Endometrial microvascular endothelial cells (primary cell): ENCODE measurements around the gene USP43. TPM values are rescaled to one million over a fixed set of nuclear protein-coding genes. Genes with fewer than 3 reads are reported as not detected.

Source experiments
- in situ Hi-C: cut with HindIII; loops from 2 replicates; pipeline ENCODE4 v1.10.0; 2017; ENCODE audit warnings: low sequenced_read_pairs, low pct_unique_long_range_greater_than_20kb; ENCODE audit errors: inconsistent ontology term
- total RNA-seq: library from RNA; depleted of rRNA; stranded (reverse); fragments of >200 nt; gene quantifications from one replicate; pipeline ENCODE4 v1.2.3, GENCODE V29; 2015; ENCODE audit errors: inconsistent ontology term

The USP43 gene
- total RNA-seq, 1 donor from 2014 or later: not detected

DNA sequence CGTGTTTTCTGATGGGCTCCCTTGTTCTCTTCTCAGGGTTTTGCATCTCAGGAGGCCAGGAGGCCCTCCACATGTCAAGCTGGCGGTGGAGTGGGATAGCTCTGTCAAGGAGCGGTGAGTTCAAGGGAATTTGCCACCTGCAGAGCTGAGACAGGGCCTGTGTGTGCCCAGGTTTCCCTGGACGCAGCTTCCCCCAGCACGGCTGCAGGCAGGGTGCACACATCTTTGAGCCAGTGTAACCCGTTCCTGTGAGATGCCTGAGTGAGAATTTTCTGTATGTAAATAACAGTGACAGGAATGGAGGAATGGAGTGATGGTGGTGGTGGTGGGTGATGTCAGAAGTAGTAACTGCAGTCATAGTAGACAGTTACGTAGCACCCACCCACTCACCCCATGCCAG, 54.8 kb downstream of the USP43 start:
- in situ Hi-C loops: no loop called here

DNA sequence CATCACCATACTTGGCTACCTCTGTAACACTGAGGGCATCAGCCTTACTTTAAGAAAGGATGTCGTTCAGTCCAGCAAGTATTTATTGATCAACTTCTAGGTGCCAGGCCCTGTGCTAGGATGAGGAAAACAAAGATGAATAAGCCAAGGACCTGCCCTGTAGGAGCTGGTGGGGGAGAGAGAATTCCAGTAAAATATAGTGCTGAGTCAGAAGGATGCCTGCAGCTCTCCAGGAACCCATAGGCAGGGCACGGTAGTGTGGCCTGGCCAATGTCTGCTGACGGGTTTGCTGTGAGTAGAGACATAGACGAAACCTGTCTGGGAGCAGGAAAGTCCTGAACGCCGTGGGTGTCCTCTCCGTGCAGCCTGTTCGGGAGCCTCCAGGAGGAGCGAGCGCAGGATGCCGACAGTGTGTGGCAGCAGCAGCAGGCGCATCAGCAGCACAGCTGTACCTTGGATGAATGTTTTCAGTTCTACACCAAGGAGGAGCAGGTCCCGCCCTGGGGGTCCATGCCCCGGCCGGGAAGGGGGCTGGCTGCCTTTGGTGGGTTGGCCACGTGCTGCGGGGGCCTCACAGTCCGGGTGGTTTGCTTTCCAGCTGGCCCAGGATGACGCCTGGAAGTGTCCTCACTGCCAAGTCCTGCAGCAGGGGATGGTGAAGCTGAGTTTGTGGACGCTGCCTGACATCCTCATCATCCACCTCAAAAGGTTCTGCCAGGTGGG, 55.6 kb downstream of the USP43 start:
- in situ Hi-C loops: no loop called here

DNA sequence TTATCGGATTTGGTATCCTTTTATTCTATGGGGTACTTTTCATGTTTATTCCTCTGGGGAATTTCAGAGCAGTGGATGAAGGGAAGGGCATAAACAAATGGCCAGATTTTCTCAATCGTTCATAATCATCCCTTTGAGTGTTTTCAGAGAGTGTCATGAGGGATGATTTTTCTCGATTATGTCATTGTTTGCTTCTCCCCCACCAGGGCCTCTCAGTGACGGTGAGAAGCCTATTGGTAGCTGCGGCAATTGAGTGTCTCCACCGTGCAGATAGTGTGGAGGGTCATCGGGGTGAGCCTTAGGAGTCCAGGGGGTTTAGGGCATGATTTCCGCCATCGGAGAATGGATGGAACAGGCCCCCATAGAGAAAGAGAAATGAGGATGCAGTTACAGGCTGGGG, 57.2 kb downstream of the USP43 start:
- in situ Hi-C loops: no loop called here

DNA sequence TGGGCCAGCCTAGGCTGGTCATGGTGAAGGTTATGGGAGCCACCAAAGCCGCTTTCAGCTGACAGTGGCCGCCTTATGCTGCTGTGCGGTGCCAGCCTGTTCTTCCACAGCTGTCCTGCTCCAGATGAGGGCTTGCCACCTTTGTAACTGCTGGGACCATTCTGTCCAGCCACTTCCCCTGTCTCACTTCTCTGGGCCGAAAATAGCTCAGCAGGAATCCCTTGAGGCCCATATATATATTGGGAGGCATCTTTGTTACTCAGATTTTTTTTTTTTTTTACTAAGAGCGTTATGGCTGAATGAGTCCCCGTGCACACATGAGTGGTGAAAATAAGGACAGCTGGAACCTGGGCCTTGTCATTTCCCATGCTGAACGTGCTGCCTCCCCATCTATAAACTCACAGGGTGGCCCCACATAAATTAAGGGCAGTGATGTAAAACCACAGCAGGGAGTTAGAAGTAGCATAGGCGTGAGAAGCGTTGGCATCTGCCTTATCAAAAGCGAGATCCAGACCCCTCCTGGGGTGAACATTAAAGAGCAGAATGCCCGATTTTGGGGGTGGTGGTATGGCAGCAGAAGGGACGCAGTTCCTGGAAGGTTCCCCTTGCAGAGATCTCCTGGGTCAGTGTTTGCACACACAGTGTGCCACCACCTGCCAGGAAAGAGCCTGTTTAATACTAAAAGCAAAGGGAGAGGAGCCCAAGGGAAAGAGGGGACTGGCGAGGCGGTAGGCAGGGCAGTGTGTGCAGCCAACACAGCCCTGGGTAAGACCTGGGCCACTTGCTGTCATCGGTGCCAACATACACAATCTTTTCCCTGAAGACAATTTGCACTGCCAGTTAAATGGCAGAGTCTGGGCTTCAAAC, 57.8 kb downstream of the USP43 start:
- in situ Hi-C loops: no loop called here

DNA sequence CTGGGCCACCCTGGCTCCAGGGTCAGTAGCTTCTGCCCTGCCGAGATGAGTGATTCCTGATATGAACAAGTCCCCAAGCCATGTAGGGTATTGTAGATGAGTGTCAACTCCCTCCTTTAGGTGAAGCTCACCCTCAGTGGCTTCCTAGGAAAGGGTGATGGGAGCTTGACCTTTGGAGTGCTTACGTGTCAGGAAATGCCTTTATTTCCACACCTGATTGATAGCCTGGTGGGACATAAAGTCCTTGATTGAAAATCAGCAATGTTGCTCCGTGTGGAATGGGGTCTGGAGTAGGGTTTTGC, 58.4 kb downstream of the USP43 start:
- in situ Hi-C loops: no loop called here

DNA sequence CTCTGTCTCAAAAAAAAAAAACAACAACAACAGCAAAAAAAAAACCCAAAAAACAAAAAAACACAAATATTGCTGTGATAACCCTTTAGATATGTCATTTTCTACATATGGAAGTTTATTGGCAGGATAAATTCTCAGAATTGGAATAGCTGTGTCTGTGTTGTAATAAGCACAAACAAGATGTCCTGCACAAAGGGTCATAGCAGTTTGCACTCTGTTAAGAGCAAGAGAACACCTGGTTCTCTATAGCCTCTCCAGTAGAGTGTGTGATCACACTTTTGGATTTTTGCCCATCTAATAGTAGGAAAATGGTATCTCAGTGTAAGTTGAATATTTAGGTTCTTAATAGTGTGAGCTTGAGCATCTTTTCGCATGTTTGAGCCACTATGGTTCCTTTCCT, 60.4 kb downstream of the USP43 start:
- in situ Hi-C loops: no loop called here

DNA sequence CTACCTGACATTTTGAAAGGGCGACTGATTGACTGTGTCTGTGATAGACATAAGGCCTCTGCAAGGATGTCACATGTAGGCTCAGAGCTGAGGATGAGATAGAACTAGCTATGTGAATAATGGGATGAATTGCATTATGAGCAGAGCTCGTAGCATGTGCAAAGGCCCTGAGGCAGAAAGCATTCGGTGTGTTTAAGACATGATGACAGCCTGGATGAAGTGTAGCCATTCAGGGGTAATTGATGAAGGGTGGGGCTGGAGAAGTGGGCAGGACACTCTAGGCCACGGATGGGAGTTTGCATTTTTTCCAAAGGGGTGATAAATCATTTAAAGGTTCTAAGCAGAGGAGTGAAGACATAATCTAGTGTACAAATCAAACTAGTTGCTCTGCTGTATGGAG, 62.6 kb downstream of the USP43 start:
- in situ Hi-C loops: no loop called here

DNA sequence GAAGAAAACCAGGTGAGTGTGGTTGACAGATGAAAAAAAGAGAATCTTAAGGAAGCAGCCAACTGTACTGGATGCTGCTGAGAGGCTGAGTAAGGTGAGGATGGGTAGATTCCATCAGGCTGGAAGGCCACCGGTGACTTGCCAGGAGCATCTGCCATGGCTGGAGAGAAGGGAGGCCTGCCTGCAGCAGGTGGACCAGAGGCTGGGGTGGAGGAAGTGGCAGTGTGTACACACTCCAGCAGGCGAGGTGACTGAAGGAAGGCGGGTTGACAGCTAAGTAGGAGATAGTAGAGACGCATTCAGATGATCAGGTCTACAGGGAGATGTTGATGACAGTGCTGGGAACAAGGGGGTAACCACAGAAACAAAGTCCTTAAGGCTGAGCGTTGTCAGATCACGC, 69.5 kb downstream of the USP43 start:
- in situ Hi-C loops: no loop called here

DNA sequence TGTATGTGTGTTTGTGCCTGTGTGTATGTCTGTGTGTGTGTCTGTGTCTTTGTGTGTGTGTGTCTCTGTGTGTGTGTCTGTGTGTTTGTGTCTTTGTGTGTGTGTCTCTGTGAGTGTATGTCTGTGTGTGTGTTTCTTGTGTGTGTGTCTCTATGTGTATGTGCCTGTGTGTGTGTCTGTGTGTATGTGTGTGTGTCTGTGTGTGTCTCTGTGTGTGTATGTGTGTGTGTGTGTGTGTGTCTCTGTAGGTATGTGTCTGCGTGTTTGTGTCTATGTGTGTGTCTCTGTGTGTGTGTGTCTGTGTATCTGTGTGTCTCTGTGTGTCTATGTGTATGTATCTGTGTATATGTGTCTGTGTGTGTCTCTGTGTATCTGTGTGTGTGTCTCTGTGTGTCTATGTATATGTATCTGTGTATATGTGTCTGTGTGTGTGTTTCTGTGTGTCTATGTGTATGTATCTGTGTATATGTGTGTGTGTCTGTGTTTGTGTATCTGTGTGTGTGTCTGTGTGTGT, 70.2 kb downstream of the USP43 start:
- in situ Hi-C loops: no loop called here

DNA sequence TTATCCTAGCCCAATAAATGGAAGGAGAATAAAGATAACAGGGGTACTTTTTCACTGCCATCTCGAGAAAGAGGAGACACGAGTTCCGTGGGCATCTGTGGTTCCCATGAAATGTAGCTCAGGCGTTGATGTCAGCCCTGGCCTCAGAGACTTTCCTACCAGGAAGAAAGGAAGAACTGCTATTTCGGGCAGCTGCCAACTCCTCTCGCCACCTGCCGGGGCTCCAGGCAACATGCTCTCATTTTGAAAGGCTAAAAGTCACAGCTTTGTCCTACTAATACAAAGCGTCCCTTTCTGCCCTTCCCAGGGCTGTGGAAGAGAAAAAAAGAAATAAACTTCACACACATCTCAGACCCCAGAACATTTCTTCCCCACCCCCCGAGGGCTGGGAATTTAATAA, 80.3 kb downstream of the USP43 start:
- in situ Hi-C loops: no loop called here

DNA sequence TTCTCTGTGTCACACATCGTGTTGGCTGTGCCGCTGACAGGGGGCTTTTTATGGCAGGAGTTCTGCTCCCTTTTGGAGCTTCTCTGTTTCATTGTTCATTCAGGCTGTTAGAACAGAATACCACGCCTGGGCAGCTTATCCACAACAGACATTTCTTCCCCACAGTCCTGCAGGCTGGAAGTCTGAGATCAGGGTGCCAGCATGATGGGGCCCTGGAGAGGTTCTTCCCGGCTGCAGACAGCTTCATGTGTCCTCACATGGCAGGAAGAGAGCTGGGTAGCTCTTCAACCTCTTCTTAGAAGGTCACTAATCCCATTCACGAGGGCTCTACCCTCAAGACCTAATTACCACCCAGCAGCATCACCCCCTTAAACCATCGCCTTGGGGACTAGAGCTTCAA, 81.0 kb downstream of the USP43 start:
- in situ Hi-C loops: no loop called here

DNA sequence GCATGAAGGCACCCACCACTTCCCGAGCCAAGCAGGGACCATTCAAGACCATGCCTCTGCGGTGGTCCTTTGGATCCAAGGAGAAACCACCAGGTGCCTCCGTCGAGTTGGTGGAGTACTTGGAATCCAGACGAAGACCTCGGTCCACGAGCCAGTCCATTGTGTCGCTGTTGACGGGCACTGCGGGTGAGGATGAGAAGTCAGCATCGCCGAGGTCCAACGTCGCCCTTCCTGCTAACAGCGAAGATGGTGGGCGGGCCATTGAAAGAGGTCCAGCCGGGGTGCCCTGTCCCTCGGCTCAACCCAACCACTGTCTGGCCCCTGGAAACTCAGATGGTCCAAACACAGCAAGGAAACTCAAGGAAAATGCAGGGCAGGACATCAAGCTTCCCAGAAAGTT, 82.7 kb downstream of the USP43 start:
- in situ Hi-C loops: no loop called here

DNA sequence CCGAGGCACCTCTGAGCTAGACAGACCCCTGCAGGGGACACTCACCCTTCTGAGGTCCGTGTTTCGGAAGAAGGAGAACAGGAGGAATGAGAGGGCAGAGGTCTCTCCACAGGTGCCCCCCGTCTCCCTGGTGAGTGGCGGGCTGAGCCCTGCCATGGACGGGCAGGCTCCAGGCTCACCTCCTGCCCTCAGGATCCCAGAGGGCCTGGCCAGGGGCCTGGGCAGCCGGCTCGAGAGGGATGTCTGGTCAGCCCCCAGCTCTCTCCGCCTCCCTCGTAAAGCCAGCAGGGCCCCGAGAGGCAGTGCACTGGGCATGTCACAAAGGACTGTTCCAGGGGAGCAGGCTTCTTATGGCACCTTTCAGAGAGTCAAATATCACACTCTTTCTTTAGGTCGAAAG, 83.2 kb downstream of the USP43 start:
- in situ Hi-C loops: no loop called here

DNA sequence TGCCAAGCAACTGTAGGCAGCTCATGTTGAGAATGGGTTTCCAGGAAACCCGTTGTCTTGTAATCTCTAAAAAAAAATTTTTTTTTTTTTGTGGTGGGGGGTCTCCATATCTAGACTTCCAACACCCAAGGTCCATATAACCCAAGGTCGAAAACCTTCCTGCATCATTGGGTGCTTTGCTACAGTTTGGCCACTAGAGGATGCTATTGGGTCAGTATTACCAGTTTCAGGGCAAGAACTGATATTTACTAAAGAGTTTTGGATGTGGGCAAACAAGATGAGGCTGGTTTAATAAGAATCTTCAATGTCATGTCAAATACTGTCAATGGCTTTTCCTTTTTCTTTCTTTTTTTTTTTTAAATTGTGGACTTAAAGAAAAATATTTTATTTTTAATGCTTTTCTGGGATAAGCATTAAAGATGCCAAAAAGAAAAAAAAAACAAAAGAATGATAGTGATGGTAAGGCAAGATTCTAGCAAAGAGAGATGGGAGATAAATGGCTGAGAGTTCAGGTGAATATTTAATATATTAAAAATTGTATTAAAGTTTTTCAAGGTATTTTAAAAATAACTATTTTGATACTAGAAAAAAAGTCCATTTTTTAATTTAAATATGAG, 83.8 kb downstream of the USP43 start:
- in situ Hi-C loops: no loop called here

DNA sequence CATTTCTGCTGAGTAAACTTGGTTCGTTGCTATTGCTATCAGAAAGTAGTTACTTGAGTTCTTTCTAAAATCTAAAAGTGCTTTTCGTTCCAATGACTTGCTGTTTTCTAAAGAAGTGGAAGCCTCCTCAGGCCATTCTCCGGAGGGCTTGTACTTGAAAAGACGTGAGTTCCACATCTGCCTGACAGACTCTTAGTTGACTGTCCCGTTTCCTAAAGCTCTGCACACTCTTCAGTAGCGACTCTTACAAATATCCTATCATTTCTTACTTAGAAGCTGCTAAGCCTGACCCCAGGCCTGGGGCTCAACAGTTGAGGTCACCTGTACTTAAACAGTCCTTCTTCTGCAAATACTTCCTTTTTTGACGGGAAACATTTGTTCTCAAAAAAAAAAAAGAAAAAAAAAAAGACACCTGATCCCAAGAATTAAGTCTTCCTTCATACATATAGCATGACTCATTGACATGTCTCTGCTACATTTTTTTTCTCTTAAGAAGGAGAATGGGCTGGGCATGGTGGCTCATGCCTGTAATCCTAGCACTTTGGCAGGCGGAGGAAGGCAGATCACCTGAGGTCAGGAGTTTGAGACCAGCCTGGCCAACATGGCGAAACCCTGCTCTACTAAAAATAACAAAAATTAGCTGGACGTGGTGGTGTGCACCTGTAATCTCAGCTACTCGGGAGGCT, 84.6 kb downstream of the USP43 start:
- in situ Hi-C loops: no loop called here

DNA sequence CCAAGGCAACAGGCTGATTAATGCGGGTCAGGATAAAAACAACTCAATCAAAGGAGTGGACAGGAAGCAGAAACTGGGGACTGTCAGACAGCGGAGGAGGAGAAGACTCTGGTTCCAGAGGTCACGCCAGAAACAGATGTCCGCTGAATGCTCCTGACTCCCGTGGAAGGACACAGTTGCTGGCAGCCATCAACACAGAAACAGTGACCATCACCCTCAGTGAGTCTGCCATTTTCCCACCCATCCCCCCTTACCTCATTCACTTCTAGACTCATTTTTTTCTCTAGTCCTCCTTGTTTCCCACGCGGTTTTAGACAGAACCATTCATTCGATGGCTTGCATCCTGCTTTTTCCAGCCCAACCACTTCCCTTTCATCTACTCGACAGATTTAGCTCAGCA, 105.2 kb downstream of the USP43 start:
- in situ Hi-C loops: no loop called here

DNA sequence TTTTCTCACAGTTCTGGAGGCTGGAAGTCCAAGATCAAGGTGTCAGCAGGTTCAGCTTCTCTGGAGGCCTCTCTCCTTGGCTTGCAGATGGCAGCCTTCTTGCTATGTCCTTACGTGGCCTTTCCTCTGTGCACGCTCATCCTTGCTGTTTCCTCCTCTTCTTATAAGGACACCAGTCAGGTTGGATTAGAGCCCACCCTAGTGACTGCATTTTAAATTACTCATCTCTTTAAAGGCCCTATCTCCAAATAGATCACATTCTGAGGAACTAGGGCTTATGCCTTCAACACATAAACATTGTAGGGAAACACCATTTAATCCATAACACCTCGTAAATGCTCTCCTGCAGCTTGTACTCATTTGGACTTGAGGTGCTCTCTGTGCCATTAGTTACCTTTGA, 109.8 kb downstream of the USP43 start:
- in situ Hi-C loops: no loop called here

DNA sequence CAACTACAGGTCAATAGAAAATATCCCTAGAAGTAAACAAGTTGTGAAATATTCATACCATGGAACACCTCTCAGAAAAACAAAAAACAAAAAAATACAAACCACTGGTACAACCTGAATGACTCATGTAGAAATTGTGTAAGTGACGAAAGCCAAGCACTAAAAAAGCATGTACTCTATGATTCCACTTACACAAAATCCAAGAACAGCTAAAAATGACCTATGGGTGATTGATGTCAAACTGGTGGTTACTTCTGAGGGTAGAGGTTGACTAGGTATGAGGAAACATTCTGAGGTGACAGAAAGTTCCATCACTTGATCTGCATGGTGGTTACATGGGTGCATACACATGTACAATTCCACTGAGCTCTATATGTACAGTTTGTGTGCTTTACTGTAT, 114.9 kb downstream of the USP43 start:
- in situ Hi-C loops: no loop called here

DNA sequence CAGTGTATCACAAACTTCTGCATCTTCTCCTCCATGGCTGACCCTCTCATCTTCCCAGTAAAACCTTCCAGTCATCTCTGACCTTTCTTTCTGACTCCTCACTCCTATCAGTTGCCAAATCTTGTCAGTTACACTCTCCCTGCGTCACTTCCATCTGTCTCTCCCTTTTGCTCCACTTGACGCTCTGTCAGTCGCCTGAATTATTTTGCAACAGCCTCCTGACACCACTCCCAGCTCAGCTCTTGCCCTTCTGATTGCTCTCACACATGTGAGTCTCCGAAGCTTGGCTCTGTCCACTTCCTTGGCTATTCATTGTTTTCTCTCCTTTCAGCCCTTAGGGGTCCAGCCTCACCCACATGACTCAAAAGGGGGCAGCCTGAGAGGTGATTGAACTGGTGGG, 118.3 kb downstream of the USP43 start:
- in situ Hi-C loops: no loop called here
